GM06990 (cell line): ENCODE results near the gene ZNF275.
"Not testable (repeated sequence)": the region's sequence is repeated elsewhere in the genome, so short reads cannot be mapped to it uniquely, and the experiment has no call there.

Source experiments
- DNase-seq: peaks from one replicate; pipeline ENCODE4 v3.0.0-alpha.2; 2011; ENCODE audit not compliant: insufficient read length; ENCODE audit errors: extremely low read depth
- H3K27me3 ChIP-seq: replicated peaks from 2 replicates; pipeline ENCODE4 v1.6.0; 2011; ENCODE audit warnings: low read length; ENCODE audit not compliant: control insufficient read depth, insufficient read depth
- H3K36me3 ChIP-seq: 2 replicates; pipeline ENCODE4 v1.5.1; 2011; ENCODE audit warnings: low read length; ENCODE audit not compliant: control insufficient read depth, insufficient read depth
- H3K4me3 ChIP-seq: replicated peaks from 2 replicates; pipeline ENCODE4 v1.5.1; 2011; ENCODE audit warnings: low read depth, mild to moderate bottlenecking, control low read depth, low read length
- TF ChIP-seq, protein P1 (sequence below): IDR thresholded peaks from 2 replicates; pipeline ENCODE4 v1.5.1; 2011; ENCODE audit warnings: low read length, control low read depth, mild to moderate bottlenecking, inconsistent platforms; ENCODE audit not compliant: insufficient read depth, poor library complexity, severe bottlenecking

The ZNF275 gene

DNA sequence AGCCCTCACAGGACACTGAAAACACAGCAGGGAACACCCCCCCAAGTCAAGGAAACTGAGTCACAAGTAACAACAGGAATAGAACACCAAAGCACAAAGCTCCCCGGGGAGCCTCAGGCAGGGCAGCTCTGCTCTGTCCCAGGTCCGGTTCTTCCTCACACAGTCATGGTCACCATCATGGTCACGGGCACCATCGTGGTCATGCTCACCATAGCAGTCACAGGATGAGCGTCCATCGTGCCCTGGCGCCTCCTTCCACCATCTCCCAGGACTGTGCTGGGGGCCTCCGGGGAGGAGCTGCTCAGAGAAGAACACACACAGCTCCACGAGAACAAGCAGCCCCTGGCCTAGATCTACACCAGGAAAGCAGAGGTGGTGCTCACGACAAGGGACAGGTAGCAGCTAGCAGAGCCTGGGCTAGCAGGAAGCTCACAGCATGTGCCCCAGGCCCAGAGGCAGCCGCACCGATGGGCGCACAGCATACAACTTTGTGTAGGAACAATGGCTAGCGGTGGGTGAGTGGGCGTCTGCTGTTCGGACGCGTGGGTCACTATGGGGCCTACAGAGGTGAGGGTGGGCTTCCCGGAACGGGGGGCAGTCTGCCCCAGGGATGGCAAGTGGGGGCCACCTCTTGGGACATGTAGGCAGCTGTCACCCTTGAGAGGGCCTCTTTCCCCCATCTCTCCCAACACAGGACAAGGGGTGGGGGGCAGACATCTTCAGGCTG is 15.8 kb upstream of the ZNF275 start:
- TF ChIP-seq, protein P1, sequence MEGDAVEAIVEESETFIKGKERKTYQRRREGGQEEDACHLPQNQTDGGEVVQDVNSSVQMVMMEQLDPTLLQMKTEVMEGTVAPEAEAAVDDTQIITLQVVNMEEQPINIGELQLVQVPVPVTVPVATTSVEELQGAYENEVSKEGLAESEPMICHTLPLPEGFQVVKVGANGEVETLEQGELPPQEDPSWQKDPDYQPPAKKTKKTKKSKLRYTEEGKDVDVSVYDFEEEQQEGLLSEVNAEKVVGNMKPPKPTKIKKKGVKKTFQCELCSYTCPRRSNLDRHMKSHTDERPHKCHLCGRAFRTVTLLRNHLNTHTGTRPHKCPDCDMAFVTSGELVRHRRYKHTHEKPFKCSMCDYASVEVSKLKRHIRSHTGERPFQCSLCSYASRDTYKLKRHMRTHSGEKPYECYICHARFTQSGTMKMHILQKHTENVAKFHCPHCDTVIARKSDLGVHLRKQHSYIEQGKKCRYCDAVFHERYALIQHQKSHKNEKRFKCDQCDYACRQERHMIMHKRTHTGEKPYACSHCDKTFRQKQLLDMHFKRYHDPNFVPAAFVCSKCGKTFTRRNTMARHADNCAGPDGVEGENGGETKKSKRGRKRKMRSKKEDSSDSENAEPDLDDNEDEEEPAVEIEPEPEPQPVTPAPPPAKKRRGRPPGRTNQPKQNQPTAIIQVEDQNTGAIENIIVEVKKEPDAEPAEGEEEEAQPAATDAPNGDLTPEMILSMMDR, result no peak
- Histone ChIP-seq H3K4me3 (no peak overlapping the region), H3K36me3 (no peaks in the 10 kb centered on the region), H3K27me3 (no peaks in the 10 kb centered on the region)
- no peak for DNase-seq

DNA sequence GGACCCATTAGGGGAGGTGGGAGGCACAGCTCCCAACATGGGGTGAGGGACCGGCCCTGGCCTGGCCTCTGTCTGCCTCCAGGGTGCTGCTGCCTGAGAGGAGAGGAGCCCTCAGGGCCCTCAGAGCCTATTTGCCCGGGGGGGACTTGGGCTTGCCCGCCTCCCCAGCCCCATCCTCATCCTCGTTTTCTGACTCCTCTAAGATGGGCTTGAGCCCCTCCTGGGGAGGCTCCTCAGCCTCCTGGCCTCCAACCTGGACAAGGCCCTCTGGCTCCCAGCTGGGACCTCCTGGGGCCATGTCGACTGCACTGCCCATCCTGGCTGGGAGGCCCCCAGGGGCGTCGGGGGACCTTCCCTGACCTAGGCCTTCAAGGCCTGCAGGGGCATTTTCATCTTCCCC is 15.1 kb upstream of the ZNF275 start:
- Histone ChIP-seq H3K27me3 (no peaks in the 10 kb centered on the region), H3K36me3 (no peaks in the 10 kb centered on the region), H3K4me3 (no peak overlapping the region)
- TF ChIP-seq, protein P1, result no peak
- DNase-seq, result no peak

DNA sequence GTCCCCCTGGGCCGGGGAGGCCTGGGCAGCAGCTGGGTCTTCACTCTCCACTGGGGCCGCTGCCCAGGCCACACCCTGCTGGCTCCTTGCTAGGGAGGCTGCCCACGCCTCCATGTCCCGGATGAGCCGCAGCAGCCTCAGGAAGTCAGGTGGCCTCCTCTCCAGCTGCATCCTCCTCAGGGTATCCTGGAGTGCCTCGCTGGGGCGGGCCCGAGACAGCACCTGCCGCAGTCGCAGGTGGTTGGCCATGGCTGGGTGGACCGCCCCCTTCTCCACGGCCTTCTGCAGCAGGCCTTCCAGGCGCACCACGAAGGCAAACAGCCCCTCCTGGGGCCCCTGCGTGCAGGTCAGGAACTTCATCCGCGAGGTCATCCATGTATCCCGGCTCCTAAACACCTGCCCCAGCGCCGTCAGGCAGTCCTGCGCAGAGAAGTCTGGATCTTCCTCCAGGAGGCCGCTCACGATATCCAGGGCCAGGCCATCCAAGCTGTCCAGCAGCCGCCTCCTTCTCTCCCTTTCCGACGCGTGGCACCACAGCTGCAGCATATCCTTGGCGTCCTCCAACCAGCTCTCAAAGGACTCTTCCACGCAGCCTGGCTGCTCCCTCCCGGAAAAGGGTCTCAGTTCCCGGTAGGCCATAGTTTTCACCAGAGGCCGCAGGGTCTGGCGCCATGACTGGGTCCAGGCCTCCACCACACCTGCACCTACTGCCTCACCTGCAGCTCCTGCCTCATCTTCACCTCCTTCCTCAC is 14.5 kb upstream of the ZNF275 start:
- DNase-seq, result no peak
- Histone ChIP-seq H3K4me3 (no peak overlapping the region), H3K27me3 (no peaks in the 10 kb centered on the region), H3K36me3 (no peaks in the 10 kb centered on the region)
- TF ChIP-seq, protein P1, result no peak

DNA sequence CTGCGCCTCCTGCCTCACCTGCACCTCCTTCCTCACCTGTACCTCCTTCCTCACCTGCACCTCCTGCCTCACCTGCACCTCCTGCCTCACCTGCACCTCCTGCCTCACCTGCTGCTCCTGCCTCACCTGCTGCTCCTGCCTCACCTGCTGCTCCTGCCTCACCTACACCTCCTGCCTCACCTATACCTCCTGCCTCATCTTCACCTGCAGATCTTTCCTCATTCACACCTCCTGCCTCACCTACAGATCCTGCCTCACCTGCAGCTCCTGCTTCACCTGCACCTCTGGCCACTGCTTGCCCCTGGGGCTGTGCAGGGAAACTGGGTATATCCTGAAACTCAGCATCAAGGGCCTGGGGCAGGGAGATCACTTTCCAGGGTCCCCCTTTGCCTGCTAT is 13.9 kb upstream of the ZNF275 start:
- not testable (repeated sequence) for DNase-seq, H3K36me3 ChIP-seq, H3K4me3 ChIP-seq, H3K27me3 ChIP-seq

DNA sequence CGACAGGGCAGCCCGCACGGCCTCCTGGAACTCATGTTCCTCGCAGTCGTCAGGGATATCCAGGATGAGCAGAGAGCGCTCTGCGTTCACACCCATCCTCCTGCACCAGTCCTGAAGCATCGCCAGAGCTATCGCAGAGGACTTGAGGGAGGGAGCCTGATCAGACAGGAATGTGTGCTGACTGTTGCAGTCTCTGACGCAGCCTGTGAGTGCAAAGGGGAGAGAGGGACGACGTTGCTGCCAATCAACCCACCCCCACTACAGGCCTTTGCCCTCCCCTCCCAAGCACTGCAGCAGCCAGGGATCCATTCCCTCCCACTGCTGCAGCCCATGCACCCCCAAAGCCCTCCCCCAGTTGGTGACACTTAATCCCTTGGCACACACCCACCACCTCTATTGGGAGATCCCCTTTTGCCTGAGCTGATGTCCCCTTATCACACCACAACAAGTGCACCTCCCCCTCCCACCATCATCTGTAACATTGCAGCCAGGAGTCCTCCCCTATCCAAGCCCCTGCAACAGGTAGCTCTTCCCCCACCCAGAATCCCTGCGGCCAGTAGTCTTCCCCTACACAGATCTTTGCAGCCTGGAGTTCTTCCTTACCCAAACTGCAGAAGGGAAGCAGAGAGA is 13.3 kb upstream of the ZNF275 start:
- DNase-seq, result no peak
- Histone ChIP-seq H3K4me3 (no peak overlapping the region), H3K27me3 (no peaks in the 10 kb centered on the region), H3K36me3 (no peaks in the 10 kb centered on the region)
- TF ChIP-seq, protein P1, result no peak
